ENCODE results near the gene ANGPTL7.
A peak's percentile ranks its signal among the peaks of the same experiment; 100 is the strongest.

The ANGPTL7 gene

DNA sequence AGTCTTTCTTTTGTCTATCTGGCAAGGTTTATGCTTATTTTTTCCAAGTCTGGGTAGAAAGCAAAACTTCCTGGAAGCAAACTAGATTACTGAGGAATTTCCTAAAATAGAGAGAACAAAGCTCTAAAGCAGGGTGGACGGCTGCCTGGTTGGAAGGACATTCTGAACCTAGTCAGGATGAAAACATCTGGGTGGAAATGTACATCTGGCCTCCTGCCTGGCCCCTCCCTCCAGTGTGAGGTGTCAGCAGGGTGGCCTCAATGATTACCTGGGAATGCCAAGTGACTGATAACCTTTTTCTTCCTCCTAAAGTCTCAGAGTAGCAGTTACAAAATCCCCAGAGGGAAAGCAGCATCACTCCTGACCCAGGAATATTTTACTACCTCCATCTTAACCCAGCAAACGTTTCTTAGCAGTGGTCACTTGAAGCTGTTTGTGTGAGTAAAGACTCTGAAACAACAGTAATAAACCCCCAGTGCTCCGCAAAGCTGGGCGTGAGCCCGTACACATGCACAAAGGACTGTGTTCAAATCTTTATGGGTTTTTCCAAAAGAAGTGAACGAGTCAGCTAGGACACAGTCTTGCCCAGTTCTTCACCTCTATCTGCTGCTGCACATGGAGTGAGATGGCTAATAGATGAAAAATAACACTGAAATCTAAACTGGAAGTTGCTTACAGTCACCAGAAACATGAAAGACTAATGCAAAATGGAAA, 18.9 kb downstream of the ANGPTL7 start:
- no peak for DNase-seq

DNA sequence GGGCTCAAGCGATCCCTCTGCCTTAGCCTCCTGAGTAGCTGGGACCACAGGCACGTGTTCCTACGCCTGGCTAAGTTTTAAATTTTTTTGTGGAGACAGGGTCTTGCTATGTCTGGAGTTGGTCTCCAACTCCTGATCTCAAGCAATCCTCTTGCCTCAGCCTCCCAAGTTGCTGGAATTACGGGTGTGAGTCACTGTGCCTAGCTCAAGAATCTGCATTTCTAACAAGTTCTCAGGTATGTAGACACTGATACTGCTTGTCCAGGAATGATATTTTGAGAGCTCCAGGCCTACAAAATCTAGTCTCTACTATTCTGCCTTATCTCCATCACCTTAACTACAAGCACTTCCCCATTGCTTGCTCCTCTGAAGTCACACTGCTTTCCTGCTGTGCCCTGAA, 22.3 kb downstream of the ANGPTL7 start:
- DNase-seq = no peak

DNA sequence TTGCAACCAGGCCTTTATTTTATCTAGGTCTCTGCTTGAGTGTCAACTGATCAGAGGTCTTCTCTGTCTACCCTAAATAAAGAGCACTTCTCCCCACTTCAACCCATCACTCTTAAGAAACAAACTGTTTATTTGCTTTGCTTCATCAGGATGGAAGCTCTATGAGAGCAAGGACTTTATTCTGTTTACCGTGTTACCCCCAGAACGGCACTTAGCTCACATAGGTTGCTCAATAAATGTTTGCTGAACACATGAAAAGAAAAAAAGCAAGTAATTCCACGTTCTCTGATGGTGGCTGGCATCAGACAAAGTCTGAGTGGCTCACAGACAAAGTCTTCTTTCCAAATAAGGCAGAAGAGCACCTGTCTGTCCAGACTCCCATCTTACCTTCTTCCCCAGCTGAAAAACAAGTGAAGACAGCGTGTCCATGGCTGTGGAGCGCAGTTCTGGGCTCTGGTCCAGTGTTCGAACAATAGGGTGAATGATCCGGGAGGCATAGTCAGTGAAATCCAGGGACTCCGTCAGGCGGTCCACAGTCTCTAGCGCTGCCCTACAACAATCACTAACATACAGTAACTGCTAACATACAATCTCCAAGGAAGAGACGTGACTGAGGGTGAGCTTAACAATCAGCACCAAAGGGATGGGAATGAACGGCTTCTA, 22.9 kb downstream of the ANGPTL7 start:
- DNase-seq = no peak

GRCh38 chr1:11214698-11215380, 25.7 kb downstream of the ANGPTL7 start:
- DNase-seq = no peak

- DNase-seq = no peak
Measured at GRCh38 chr1:11215381-11216005, 26.3 kb downstream of the ANGPTL7 start.

GRCh38 chr1:11216074-11216473, 26.9 kb downstream of the ANGPTL7 start:
- no peak for DNase-seq

DNA sequence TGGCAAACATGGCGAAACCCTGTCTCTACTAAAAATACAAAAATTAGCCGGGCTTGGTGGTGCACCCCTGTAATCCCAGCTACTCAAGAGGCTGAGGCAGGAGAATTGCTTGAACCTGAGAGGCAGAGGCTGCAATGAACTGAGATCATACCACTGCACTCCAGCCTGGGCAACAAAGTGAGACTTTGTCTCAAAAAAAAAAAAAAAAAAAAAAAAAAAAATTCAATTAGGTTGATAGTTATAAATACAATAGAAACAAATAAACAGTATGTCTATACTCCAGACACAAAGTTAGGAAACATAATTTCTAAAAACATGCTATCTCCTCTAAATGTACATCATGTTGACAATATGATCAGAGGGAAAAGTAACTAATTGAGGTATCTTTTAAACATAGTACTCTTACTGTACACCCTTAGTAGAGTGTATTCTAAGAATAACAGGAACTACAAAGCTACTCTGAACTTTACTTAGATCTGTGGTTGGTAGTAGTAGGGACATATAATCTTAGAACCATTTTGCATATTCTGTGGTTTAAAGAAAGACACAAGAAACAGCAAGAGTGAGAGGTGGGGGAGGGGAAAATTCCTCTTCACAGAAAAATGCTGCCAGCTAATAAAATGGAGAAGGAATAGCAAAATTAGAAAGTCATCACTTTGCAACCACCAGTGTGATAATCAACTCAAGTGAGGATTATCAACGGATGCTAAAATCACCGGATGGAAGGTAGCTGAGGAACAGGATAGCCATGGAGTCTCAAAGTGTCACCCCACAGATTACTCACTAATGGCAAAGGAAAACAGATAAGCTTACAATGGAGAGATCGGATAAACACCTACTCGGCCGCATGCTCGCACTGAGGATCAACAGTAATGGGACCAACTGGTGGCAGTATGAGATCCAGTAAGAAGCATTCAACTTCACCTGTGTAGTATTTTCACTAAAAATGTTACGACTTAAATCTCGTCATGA, 38.2 kb downstream of the ANGPTL7 start:
- DNase-seq = no peak

- DNase-seq = no peak
Measured at GRCh38 chr1:11229203-11229602, 40.0 kb downstream of the ANGPTL7 start.

GRCh38 chr1:11233208-11233607, 44.1 kb downstream of the ANGPTL7 start:
- no peak for DNase-seq

GRCh38 chr1:11237356-11237755, 48.2 kb downstream of the ANGPTL7 start:
- DNase-seq = no peak

- no peak for DNase-seq
Measured at GRCh38 chr1:11238311-11238710, 49.2 kb downstream of the ANGPTL7 start.

GRCh38 chr1:11245248-11245647, 56.1 kb downstream of the ANGPTL7 start:
- DNase-seq = peak in 1 of 2 experiments; percentile 29
